Astrocyte (in vitro differentiated cells and primary cell): ENCODE measurements around the gene TFAM.

ENCODE experiments used
- CTCF ChIP-seq: IDR thresholded peaks from 2 replicates; pipeline ENCODE4 v1.5.1; 2011; ENCODE audit warnings: low read depth, mild to moderate bottlenecking, inconsistent platforms, low read length, moderate library complexity; ENCODE audit not compliant: insufficient read depth
- EZH2 ChIP-seq: IDR thresholded peaks from 2 replicates; pipeline ENCODE4 v1.6.1; 2012; ENCODE audit warnings: mild to moderate bottlenecking, low read length, inconsistent platforms; ENCODE audit not compliant: insufficient read depth

GRCh38 chr10:58371473-58371872, 13.7 kb upstream of the TFAM start:
- TF ChIP-seq CTCF: no peak
- TF ChIP-seq EZH2: no peak
